ENCODE measurements around the gene UGDH. TPM values are rescaled to one million over a fixed set of nuclear protein-coding genes. Genes with fewer than 3 reads are reported as not detected.
"Not testable (repeated sequence)": the region's sequence is repeated elsewhere in the genome, so short reads cannot be mapped to it uniquely, and the experiment has no call there.

UGDH gene
- total RNA-seq, 2 donors from 2014 or later: 28.7 to 40.6 TPM

GRCh38 chr4:39464886-39465501 is 62.2 kb downstream of the UGDH start:
- peak in 1 of 2 donors; percentile 41 for ATAC-seq
- intact Hi-C loops (cut with DNase I): loop anchor here in 1 of 2 donors (5.0 kb wide), 2 partner anchors 512 to 842 kb away; partner anchors contain the start of gene PDS5A
- DNase-seq: no peak

GRCh38 chr4:39458505-39459300 is 68.5 kb downstream of the UGDH start, which contains the start of the genes LIAS and RPL9:
TSS of gene LIAS (plus strand) at chr4:39459056. CDS start at chr4:39459118, 62 bp downstream.
TSS of gene RPL9 (minus strand) at chr4:39458922. CDS start at chr4:39458439, 483 bp downstream.
- intact Hi-C loops (cut with DNase I): loop anchor here in 1 of 2 donors (10.0 kb wide), 1 partner anchor 516 kb away; the partner anchor contains the start of gene PDS5A
- DNase-seq (peak; percentile 97), ATAC-seq (peak; percentile 97)

GRCh38 chr4:39458161-39458504 is 69.1 kb downstream of the UGDH start:
- peak; percentile 2 to 9 for ATAC-seq
- not testable (repeated sequence) for DNase-seq
- intact Hi-C loops (cut with DNase I): loop anchor here in 1 of 2 donors (10.0 kb wide), 1 partner anchor 517 kb away; the partner anchor contains the start of gene PDS5A

GRCh38 chr4:39456946-39457763 is 70.1 kb downstream of the UGDH start:
- ATAC-seq (no peak), DNase-seq (no peak)
- intact Hi-C loops (cut with DNase I): loop anchor here in 1 of 2 donors (10.0 kb wide), 1 partner anchor 518 kb away; the partner anchor contains the start of gene PDS5A

GRCh38 chr4:39455486-39455885 is 71.8 kb downstream of the UGDH start:
- intact Hi-C loops (cut with DNase I): loop anchor here in 1 of 2 donors (10.0 kb wide), 1 partner anchor 519 kb away; the partner anchor contains the start of gene PDS5A

GRCh38 chr4:39453738-39454137 is 73.5 kb downstream of the UGDH start:
- intact Hi-C loops (cut with DNase I): loop anchor here in 1 of 2 donors (10.0 kb wide), 1 partner anchor 521 kb away; the partner anchor contains the start of gene PDS5A
- ATAC-seq (no peak), DNase-seq (no peak)

More at GRCh38 chr4:39455486-39455885, 71.8 kb downstream of the UGDH start:
- ATAC-seq (no peak), DNase-seq (no peak)

GRCh38 chr4:39452860-39453587 is 74.2 kb downstream of the UGDH start:
- ATAC-seq: no peak
- intact Hi-C loops (cut with DNase I): loop anchor here in 1 of 2 donors (10.0 kb wide), 1 partner anchor 522 kb away; the partner anchor contains the start of gene PDS5A
- DNase-seq: no peak

- DNase-seq (no peak), ATAC-seq (no peak)
- intact Hi-C loops (cut with DNase I): loop anchor here in 1 of 2 donors (10.0 kb wide), 1 partner anchor 522 kb away; the partner anchor contains the start of gene PDS5A
These were observed 74.9 kb downstream of the UGDH start for GRCh38 chr4:39452153-39452859.

GRCh38 chr4:39451423-39452023 is 75.7 kb downstream of the UGDH start:
- intact Hi-C loops (cut with DNase I): loop anchor here in 1 of 2 donors (10.0 kb wide), 1 partner anchor 523 kb away; the partner anchor contains the start of gene PDS5A
- DNase-seq (no peak), ATAC-seq (no peak)

GRCh38 chr4:39450618-39451017 is 76.6 kb downstream of the UGDH start:
- no peak for DNase-seq
- intact Hi-C loops (cut with DNase I): loop anchor here in 1 of 2 donors (10.0 kb wide), 1 partner anchor 524 kb away; the partner anchor contains the start of gene PDS5A
- no peak for ATAC-seq

Other genes starting within 250 kb of the UGDH start
- gene RFC1, start 161.1 kb downstream of the UGDH start, total RNA-seq: 10 to 100 TPM; 25.8 to 26.3 TPM
- 1 to 10 TPM; 1.7 to 5.0 TPM for gene KLB, start 120.5 kb downstream of the UGDH start, total RNA-seq
- gene RPL9, start 68.5 kb downstream of the UGDH start, total RNA-seq: 1,000 to 10,000 TPM; 1,080 to 1,082 TPM
- 10 to 100 TPM; 16.7 to 24.1 TPM for gene LIAS, start 68.4 kb downstream of the UGDH start, total RNA-seq
- 10 to 100 TPM; 21.7 to 22.3 TPM for gene SMIM14, start 111.4 kb upstream of the UGDH start, total RNA-seq
- 10 to 100 TPM; 52.2 to 60.9 TPM for gene UBE2K, start 170.7 kb upstream of the UGDH start, total RNA-seq